NB4 (cell line): ENCODE results near the gene FUT8.
A peak's percentile ranks its signal among the peaks of the same experiment; 100 is the strongest.
"Not testable (repeated sequence)": the region's sequence is repeated elsewhere in the genome, so short reads cannot be mapped to it uniquely, and the experiment has no call there.

Experiments
- DNase-seq: peaks from one replicate; pipeline ENCODE4 v3.0.0; 2010; ENCODE audit warnings: low read depth
- H3K4me3 ChIP-seq: one replicate; pipeline ENCODE4 v1.5.1; 2011; ENCODE audit warnings: mild to moderate bottlenecking, low read depth, low read length, moderate library complexity
- MYC ChIP-seq: IDR thresholded peaks from 2 replicates; pipeline ENCODE4 v1.6.1; 2011; ENCODE audit warnings: low read depth, low read length
- POLR2A ChIP-seq: IDR thresholded peaks from 2 replicates; pipeline ENCODE4 v1.6.1; 2011; ENCODE audit warnings: mild to moderate bottlenecking; ENCODE audit not compliant: insufficient read length; ENCODE audit errors: extremely low read depth
- TF ChIP-seq, protein P1 (sequence below): IDR thresholded peaks from one replicate; pipeline ENCODE4 v1.5.1; 2012; ENCODE audit warnings: low read depth, low read length
- TF ChIP-seq, protein P2 (sequence below): IDR thresholded peaks from 2 replicates; pipeline ENCODE4 v1.6.1; 2011; ENCODE audit warnings: low read depth, low read length

FUT8 gene

DNA sequence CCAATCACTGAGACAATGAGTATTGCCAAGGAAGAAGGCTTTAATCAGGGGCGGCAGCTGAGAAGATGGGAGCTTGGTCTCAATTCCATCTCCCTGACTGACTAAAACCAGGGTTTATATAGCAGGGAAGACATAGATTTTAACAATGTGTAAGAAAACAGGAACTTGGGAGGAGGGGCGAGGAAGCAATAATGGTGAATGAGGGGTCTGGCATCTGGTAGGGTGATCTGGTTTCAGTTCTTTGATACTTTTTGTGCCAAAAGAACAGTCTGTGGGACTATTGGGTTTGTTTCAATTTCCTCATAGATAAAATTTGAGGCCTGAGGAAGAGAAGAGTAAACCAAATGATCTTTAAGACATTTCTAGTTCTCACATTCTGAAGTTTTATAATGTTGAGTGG lies 49.2 kb downstream of the FUT8 start:
- TF ChIP-seq POLR2A (no peak), MYC (no peak)
- TF ChIP-seq, protein P1, sequence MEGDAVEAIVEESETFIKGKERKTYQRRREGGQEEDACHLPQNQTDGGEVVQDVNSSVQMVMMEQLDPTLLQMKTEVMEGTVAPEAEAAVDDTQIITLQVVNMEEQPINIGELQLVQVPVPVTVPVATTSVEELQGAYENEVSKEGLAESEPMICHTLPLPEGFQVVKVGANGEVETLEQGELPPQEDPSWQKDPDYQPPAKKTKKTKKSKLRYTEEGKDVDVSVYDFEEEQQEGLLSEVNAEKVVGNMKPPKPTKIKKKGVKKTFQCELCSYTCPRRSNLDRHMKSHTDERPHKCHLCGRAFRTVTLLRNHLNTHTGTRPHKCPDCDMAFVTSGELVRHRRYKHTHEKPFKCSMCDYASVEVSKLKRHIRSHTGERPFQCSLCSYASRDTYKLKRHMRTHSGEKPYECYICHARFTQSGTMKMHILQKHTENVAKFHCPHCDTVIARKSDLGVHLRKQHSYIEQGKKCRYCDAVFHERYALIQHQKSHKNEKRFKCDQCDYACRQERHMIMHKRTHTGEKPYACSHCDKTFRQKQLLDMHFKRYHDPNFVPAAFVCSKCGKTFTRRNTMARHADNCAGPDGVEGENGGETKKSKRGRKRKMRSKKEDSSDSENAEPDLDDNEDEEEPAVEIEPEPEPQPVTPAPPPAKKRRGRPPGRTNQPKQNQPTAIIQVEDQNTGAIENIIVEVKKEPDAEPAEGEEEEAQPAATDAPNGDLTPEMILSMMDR = no peak
- TF ChIP-seq, protein P2, sequence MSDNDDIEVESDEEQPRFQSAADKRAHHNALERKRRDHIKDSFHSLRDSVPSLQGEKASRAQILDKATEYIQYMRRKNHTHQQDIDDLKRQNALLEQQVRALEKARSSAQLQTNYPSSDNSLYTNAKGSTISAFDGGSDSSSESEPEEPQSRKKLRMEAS = no peak
- H3K4me3 ChIP-seq = no peak overlapping the region
- peak; percentile 43 for DNase-seq

DNA sequence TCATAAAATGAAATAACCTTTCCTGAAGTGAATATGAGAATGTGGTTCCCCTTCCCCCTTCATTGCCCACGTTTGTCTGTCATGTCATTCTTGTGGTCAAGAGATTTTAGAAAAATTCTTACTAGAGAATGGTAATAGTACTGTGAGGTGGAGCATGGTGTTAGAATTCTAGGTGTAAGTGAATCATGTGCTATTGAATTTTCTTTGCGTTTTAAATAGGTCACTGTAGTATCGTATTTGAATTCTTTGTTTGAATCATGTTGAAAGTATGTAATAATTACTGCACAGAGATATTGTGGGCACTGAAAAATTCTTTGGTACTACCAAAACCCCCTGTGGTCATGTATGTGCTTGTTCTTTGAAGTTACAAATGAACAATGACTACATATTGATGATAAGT lies 49.9 kb downstream of the FUT8 start:
- TF ChIP-seq POLR2A = no peak
- no peak for TF ChIP-seq MYC
- TF ChIP-seq, protein P1 = no peak
- TF ChIP-seq, protein P2 = no peak
- peak; percentile 19 for DNase-seq
- no peak overlapping the region for H3K4me3 ChIP-seq

DNA sequence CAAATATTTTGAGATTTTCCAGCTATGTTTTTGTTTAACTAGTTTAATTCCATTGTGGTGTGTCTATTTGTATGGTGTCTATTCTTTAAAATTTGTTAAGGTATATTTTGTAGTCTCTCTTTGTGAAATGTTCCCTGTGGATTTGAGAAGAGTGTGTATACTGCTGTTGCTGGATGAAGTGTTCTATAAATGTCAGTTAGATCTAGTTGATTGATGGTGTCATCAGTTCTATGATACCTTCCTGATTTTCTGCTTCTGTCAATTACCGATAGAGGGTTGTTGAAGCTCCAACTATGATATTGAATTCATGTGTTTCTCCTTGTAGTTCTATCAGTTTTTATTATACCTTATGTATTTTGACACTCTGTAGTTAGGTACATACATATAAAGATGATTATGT lies 53.1 kb downstream of the FUT8 start:
- no peak overlapping the region for H3K4me3 ChIP-seq
- TF ChIP-seq, protein P2 = no peak
- TF ChIP-seq POLR2A = no peak
- TF ChIP-seq, protein P1 = no peak
- TF ChIP-seq MYC = no peak
- DNase-seq = no peak

DNA sequence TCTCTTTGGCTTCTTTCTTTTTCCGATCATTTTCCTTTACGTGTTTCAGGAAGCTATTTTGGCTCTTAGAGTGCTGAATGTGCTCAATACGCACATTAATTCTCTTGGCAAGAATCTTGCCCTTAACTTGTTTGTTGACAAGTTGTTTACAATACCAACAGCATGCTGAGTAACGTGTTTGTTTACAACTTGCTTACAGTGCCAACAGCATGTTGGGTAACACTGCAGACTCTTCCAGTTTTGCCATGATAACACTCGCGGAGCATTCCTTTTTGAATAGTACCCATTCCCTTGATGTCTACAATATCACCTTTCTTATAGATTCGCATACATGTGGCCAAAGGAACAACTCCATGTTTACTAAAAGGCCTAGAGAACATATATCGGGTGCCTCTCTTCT lies 55.4 kb downstream of the FUT8 start:
- not testable (repeated sequence) for DNase-seq, H3K4me3 ChIP-seq

DNA sequence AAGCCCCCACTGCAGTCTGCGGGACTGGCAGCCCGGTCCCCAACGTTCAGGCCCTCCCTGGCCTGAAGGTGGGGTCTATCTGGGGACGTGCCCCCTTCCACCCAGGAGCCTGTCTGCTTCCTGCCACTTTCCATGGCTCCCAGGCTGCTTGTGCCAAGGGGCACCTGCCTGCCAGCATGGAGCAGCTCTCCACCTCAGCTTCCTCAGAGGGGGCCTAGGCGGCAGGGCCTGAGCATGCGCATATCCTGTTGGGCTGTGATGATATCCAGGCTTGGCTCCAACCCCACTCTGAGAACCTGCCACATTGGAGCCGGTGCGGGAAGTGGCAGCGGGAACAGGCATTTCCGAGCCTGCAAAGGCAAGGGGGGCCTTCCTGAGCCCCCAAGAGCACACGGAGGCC lies 57.4 kb downstream of the FUT8 start:
- H3K4me3 ChIP-seq = no peak overlapping the region
- no peak for DNase-seq
- TF ChIP-seq POLR2A (no peak), MYC (no peak)
- TF ChIP-seq, protein P2 = no peak
- TF ChIP-seq, protein P1 = no peak

DNA sequence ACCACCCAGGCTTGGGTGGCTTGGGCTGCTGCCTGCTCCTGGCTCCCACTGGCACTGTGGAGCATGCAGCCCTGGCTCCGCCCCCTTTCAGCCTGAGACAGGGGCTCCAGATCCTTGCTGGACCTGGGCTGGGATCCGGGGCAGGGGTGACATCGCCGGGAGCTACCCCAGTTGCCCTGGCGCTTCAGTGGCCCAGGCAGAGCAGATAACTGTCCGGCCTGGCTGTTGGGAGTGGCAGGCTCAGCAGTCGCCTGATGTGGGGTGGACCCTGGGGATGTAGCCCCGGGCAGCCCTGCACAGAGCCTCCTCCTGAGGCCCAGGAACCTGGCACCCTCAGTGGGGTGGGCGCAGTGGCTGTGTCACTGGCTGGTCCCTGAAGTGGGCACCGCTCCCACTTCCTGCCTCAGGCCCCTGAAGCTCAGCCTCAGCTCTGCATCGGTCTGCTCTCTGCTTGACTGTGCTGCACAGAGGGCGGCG lies 57.9 kb downstream of the FUT8 start:
- TF ChIP-seq, protein P2 = no peak
- no peak for TF ChIP-seq POLR2A
- no peak for TF ChIP-seq MYC
- TF ChIP-seq, protein P1 = no peak
- no peak for DNase-seq
- H3K4me3 ChIP-seq = no peak overlapping the region
